GM12892 (cell line): ENCODE results near the gene CDS1. TPM values are rescaled to one million over a fixed set of nuclear protein-coding genes. Genes with fewer than 3 reads are reported as not detected.
A peak's percentile ranks its signal among the peaks of the same experiment; 100 is the strongest.
"Not testable (repeated sequence)": the region's sequence is repeated elsewhere in the genome, so short reads cannot be mapped to it uniquely, and the experiment has no call there.

ENCODE experiments used
- DNase-seq: peaks from one replicate; pipeline ENCODE4 v3.0.0; 2011; ENCODE audit not compliant: insufficient read length
- FAIRE-seq: peaks from 2 replicates; lab custom pipeline; 2011; peaks lifted over from hg19 to GRCh38; lab: Jason Lieb, UNC
- POLR2A ChIP-seq: IDR thresholded peaks from 2 replicates; pipeline ENCODE4 v1.6.1; 2011; ENCODE audit warnings: low read depth, low read length, control low read depth
- POLR2AphosphoS5 ChIP-seq: IDR thresholded peaks from 2 replicates; pipeline ENCODE4 v1.6.1; 2011; ENCODE audit warnings: low read depth, low read length, control low read depth
- TAF1 ChIP-seq: IDR thresholded peaks from 2 replicates; pipeline ENCODE4 v1.6.1; 2011; ENCODE audit warnings: low read depth, mild to moderate bottlenecking, control low read depth, low read length, borderline replicate concordance
- polyA plus RNA-seq: library from polyadenylated mRNA; unstranded; fragments of >200 nt; gene quantifications from one replicate; pipeline ENCODE4 v1.2.1, GENCODE V29; 2012; ENCODE audit warnings: missing spikeins, inconsistent platforms; ENCODE audit not compliant: missing spikeins

The CDS1 gene
- 0.04 TPM for polyA plus RNA-seq

DNA sequence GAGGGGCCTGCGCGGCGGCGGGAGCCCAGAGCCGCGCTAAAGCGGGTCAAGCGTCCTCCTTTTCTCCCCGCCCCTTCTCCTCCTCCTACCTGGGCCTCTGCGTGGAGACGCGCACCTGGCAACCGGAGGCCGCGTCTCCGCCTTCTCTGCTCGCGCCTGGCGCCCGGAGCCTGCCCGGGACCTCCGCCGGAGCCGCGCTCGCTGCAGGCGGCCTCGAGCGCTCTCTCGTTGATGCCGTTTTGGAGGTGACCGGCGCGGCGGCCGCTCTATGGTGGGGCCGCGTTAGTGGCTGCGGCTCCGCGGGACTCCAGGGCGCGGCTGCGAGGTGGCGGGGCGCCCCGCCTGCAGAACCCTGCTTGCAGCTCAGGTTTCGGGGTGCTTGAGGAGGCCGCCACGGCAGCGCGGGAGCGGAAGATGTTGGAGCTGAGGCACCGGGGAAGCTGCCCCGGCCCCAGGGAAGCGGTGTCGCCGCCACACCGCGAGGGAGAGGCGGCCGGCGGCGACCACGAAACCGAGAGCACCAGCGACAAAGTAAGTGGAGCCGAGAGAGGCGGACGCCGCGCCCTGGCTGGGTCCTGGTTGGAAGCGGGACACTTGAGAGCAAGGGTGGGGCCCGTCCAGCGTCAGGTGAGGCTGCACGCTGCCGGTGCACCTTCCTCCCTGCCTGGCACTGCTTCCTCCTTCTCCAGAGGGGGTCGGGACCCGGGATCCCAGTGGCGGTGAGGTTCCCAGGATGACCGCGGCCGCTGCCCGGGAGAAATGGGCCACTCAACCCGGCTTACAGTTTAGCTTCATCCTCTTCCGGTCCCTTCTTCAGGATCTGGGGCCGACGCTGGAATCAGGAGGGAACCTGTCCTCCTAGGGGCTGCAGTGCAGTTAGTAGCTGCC is at the start of gene CDS1:
TSS of gene CDS1 (plus strand) at position 140 of the 888 bp plus-strand sequence. CDS start at position 415, 275 bp downstream.
- TF ChIP-seq POLR2AphosphoS5 (no peak), TAF1 (no peak), POLR2A (no peak)
- no peak for FAIRE-seq
- peak; percentile 37 for DNase-seq

DNA sequence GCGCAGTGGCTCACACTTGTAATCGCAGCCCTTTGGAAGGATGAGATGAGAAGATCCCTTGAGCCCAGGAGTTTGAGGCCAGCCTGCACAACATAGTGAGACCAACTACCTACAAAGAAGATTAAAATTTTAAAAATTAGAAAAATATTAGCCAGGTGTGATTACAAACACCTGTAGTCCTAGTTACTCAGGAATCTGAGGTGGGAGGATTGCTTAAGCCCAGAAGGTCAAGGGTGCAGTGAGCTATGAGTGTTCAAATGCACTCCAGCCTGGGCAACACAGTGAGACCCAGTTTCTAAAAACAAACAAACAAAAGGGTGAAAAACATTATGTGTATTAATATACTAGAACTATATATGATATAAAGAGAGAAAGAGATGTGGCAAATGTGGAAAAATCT is 47.0 kb upstream of the CDS1 start:
- no peak for TF ChIP-seq TAF1
- TF ChIP-seq POLR2AphosphoS5 = no peak
- no peak for TF ChIP-seq POLR2A
- DNase-seq (no peak), FAIRE-seq (no peak)

DNA sequence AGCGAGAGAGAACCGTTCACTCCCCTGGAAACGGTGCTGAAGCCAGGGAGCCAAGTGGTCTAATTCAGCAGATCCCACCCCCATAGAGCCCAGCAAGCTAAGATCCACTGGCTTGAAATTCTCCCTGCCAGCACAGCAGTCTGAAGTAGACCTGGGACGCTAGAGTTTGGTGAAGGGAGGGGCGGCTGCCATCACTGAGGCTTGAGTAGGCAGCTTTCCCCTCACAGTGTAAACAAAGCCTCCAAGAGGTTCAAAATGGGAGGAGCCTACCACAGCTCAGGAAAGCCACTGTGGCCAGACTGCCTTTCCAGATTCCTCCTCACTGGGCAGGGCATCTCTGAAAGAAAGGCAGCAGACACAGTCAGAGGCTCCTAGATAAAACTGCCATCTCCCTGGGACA is 37.8 kb upstream of the CDS1 start:
- no peak for DNase-seq
- TF ChIP-seq TAF1 (no peak), POLR2A (no peak), POLR2AphosphoS5 (no peak)
- FAIRE-seq = no peak

DNA sequence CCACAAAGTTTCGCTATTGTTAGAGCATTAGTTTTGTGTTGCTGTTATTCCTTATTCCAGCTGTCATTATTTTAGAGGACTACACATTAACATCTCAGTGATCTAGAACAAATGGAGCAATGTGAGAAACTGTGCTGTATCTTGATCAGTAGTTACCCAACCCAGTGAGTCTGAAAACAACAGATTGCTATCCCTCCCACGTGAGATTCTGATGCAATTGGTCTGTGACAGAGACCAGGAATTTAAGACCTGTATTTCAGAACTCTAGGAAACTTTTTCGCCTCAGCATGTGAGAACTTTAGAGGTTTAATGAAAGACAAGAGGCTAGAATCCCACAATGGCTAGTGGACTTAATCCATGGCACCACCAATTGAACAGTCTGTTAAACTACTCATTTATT is 35.7 kb upstream of the CDS1 start:
- FAIRE-seq (no peak), DNase-seq (no peak)
- TF ChIP-seq POLR2A = no peak
- no peak for TF ChIP-seq POLR2AphosphoS5
- no peak for TF ChIP-seq TAF1

DNA sequence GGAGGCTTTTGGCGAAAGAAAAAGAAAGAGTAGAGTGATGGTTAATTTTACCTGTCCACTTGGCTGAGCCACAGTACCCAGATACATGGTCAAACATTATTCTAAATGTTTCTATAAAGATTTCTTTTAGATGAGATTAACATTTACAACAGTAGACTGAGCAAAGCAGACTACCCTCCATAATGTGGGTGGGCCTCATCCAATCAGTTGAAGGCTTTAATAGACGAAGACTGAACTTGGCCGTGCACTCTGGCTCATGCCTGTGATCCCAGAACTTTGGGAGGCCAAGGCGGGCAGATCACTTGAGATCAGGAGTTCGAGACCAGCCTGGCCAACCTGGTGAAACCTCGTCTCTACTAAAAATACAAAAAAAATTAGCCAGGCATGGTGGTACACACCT is 33.7 kb upstream of the CDS1 start:
- not testable (repeated sequence) for DNase-seq, FAIRE-seq

DNA sequence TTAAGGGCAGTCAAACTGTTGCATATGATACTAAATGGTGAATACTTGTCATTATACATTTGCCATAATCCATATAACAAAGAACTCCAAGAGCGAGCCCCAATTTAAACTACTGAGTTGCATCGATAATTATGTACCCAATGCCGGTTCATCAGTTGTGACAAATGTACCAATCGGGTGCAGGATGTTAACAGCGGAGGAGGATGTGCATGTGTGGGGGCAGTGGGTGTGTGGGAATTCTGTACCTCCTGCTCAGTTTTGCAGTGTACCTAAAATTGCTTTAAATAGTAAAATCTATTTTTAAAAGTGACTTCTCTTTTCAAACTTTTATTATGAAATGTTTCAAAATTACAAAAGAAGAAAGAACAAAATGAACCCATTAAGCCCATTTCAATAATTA is 20.8 kb upstream of the CDS1 start:
- TF ChIP-seq POLR2AphosphoS5 (no peak), TAF1 (no peak), POLR2A (no peak)
- FAIRE-seq = no peak

DNA sequence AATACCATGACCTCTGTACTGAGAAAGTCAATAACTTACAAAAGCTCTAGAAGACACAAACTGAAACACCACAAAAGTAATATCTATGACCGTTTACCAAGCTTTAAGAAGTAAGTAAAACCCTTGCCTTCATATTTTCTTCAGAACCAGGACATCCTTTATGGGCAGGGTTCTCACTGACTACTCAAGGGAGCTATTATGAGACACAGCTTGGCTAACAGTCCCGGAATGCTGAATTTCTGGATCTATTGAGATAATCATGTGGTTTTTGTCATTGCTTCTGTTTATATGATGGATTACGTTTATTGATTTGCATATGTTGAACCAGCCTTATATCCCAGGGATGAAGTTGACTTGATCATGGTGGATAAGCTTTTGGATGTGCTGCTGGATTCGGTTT is 19.9 kb upstream of the CDS1 start:
- FAIRE-seq (no peak), DNase-seq (no peak)
- TF ChIP-seq POLR2AphosphoS5 (no peak), TAF1 (no peak), POLR2A (no peak)

More for the DNA sequence above, 20.8 kb upstream of the CDS1 start:
- DNase-seq = no peak

DNA sequence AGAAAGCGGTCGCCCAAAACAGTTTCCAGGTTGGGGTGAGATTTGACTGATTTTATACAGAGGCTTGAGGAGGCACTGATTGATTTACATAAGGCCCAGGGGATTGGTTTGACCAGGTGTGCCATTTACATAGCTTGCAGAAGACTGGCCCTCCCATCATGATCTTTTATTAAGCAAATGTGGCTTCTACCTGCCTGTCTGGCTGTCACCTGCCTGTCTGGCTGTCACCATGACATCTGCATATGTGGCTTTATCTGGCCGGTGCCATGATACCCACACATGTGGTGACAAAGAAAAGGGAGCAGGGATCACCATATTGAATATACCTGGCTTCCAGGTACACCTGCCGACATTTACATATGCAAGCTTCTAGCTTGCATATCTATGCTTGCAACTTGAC is 17.0 kb upstream of the CDS1 start:
- TF ChIP-seq POLR2AphosphoS5 (no peak), TAF1 (no peak), POLR2A (no peak)
- FAIRE-seq (no peak), DNase-seq (no peak)

DNA sequence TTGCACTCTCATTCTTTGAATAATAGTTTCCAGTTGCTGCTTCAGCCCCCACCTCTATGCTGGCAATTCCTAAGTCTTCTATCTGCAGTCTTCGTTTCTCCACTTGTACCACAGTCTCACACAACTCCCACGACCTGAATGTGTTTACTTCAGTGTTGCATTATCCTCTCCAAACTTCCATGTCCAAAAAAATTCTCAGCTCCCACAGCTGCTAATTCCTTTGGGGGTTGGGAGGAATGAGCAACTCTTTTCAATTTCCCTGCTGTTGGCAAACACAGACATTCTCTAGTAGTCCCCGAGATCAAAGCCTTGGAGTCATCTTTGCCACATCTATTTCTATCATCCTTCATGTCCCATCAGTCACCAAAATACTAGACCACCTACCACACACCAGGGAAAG is 14.4 kb upstream of the CDS1 start:
- no peak for FAIRE-seq
- TF ChIP-seq POLR2A (no peak), TAF1 (no peak), POLR2AphosphoS5 (no peak)
- DNase-seq = no peak

DNA sequence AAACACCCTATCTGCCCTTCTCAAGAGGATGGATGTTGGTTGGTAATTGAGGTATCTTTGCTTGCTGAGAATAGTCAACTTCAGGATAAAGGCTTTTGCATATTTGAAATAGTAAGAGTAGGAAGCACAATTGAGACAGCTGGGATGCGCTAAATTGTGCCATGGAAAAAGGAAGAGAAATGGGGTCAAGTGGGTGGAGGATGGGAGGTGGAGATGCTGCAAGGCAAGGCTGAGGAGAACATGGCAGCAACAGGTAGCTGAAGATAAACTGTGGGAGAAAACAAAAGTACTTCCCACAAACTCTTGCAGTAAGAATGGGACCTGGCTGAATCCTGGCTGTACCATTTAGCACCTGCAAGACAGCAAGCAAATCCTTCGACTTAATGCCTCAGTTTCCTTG is 13.9 kb upstream of the CDS1 start:
- no peak for DNase-seq
- TF ChIP-seq POLR2A = no peak
- no peak for TF ChIP-seq TAF1
- TF ChIP-seq POLR2AphosphoS5 = no peak
- no peak for FAIRE-seq

DNA sequence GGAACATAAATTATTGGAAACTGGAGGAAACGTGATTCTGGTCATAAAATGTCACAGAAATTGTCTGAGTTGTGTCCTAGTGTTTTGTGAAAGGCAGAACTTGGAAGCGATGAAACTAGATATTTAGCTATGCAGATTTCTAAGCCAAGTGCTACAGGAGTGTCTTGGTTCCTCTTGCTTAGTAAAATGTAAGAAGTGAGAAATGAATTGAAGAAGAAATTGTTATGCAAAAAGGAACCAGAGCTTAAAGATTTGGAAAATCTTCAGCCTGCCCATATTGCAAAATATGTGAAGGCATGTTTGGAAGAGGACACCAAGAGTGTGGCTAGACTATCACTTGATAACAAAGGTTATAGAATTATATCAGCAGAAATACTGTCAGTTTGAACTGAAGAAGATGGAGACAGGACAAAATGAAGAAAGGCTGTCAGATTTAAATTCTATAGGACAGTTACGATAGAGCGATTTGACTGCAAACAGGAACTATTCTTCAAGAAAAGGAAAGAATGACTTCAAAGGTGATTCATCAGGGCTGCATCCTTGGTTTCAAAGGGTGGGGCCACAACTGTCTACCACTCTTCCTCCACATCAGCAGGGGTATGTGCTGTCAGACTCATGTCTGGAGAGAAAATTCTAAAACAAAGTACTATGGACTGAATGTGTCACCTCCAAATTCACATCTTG is 9.4 kb upstream of the CDS1 start:
- FAIRE-seq (no peak), DNase-seq (no peak)

More for the DNA sequence above, 9.4 kb upstream of the CDS1 start:
- TF ChIP-seq POLR2AphosphoS5 (no peak), TAF1 (no peak), POLR2A (no peak)
